ENCODE data around the gene ZNF664.

GRCh38 chr12:123936956-123937706, 35.9 kb upstream of the ZNF664 start:
- TF ChIP-seq RAD21 (IDR thresholded peaks at IDR 0.05 in 1 of 2, conservative IDR thresholded peaks at IDR 0.05 in 1 of 2; ENCODE audit: low read depth in 2 of 2, low read length in 2 of 2) (no peak), CTCF (IDR thresholded peaks at IDR 0.05; ENCODE audit: control extremely low read depth in 1 of 3, insufficient read depth in 1 of 3, low read depth in 1 of 3, low read length in 3 of 3) (no peak), POLR2AphosphoS5 (IDR thresholded peaks at IDR 0.05; ENCODE audit: low read depth, low read length) (no peak), USF2 (IDR thresholded peaks at IDR 0.05; ENCODE audit: low read length) (no peak), HDAC2 (IDR thresholded peaks at IDR 0.05; ENCODE audit: borderline replicate concordance in 1 of 2, low read depth in 2 of 2, low read length in 2 of 2) (no peak), SIN3A (conservative IDR thresholded peaks at IDR 0.05 in 1 of 2, IDR thresholded peaks at IDR 0.05 in 1 of 2; ENCODE audit: low read depth in 1 of 2, low read length in 2 of 2) (no peak)
